Measurements from ENCODE around the gene OSBPL5. TPM values are rescaled to one million over a fixed set of nuclear protein-coding genes. Genes with fewer than 3 reads are reported as not detected.

OSBPL5 gene, protein sequence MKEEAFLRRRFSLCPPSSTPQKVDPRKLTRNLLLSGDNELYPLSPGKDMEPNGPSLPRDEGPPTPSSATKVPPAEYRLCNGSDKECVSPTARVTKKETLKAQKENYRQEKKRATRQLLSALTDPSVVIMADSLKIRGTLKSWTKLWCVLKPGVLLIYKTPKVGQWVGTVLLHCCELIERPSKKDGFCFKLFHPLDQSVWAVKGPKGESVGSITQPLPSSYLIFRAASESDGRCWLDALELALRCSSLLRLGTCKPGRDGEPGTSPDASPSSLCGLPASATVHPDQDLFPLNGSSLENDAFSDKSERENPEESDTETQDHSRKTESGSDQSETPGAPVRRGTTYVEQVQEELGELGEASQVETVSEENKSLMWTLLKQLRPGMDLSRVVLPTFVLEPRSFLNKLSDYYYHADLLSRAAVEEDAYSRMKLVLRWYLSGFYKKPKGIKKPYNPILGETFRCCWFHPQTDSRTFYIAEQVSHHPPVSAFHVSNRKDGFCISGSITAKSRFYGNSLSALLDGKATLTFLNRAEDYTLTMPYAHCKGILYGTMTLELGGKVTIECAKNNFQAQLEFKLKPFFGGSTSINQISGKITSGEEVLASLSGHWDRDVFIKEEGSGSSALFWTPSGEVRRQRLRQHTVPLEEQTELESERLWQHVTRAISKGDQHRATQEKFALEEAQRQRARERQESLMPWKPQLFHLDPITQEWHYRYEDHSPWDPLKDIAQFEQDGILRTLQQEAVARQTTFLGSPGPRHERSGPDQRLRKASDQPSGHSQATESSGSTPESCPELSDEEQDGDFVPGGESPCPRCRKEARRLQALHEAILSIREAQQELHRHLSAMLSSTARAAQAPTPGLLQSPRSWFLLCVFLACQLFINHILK
- 7.2 to 9.8 TPM (median 7.7 TPM) in 5 replicates for total RNA-seq (2022; extraction: Qiagen RNA extraction)

DNA sequence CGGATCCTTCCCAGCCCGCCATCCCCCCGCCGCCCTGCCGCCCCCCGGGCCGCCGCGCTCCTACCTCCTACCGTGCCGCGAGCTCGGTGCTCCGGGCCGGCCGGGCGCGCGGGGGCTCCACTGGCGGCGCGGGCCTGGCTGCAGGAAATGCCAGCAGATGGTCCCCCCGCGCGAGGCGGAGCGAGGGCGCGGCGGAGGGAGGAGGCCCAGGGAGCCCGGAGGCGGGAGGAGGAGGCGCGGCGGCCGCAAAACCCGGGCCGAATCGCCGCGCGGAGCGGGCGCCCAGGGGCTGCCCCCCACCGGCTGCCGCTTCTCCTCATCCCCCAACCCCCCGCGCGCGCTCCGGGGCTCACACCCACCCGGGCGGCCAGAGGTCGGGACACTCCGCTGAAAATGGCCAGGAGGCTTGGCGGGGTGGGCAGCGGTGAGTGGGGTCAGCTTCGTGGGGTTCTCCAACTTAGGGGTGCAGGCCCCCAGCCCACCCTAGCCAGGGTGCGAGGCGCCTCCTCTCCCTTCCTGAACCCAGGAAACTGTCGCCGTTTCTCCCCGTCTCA, at the start of gene OSBPL5:
OSBPL5 (minus strand) TSS at position 159 of the 554 bp plus-strand sequence. CDS start 36,162 bp downstream, outside the sequence.

DNA sequence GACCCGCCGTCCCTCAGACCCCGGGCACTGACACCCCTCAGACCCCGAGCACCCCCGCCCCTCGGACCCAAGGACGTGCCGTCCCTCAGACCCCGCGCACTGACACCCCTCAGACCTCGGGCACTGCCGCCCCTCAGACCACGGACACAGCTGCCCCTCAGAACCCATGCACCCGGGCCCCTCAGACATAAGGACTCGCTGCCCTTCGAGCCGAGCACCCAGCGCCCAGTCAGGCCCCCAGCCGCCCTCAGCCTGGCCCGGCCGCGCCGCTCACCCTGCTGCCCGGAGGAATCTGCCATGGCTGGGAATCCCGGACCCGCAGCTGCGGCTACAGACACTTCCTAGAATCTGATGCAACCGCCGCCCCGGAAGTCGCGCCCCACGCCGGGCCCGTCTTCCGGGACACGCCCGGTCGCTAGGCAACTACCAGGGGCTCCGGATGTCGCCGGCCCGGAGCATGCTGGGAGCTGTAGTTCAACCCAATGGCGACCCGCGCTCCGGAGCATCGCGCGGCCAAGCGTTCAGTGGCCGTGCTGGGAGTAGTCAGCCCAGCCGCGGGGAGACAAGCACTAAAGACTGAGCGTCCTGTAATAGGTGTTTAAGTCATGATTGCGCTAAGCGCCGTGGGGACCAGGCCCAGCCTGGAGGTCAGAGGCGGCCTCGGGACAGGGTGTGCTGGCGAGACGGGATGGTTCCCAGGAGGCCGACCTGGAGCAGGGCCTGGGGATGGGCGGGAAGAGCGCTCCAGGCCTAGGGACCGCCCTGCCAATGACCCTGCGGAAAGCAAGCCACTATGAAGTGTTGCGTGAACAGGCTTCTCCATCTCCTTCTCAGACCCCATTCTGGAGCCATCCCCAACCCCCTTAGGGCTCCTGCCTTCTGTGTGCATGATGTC, 107.8 kb downstream of the OSBPL5 start, which contains the start of gene CARS1:
CARS1 (minus strand) TSS at position 355 of the 895 bp plus-strand sequence; CDS start at position 299, 56 bp downstream.

Other genes with a start within 250 kb of the OSBPL5 start
- 86.5 to 121 TPM (median 113 TPM) in 5 replicates for gene PHLDA2, start 235.9 kb downstream of the OSBPL5 start, total RNA-seq (2022; extraction: Qiagen RNA extraction)
- gene NAP1L4, start 173.0 kb downstream of the OSBPL5 start, total RNA-seq (2022; extraction: Qiagen RNA extraction): 111 to 127 TPM (median 123 TPM) in 5 replicates
- gene CARS1, start 107.9 kb downstream of the OSBPL5 start, total RNA-seq (2022; extraction: Qiagen RNA extraction): 55.5 to 69.6 TPM (median 60.2 TPM) in 5 replicates
- gene MRGPRG, start 53.5 kb upstream of the OSBPL5 start, total RNA-seq (2022; extraction: Qiagen RNA extraction): not detected in 5 replicates
- gene MRGPRE, start 67.1 kb upstream of the OSBPL5 start, total RNA-seq (2022; extraction: Qiagen RNA extraction): not detected in 5 replicates
- gene ZNF195, start 213.8 kb upstream of the OSBPL5 start, total RNA-seq (2022; extraction: Qiagen RNA extraction): 18.6 to 24.2 TPM (median 19.4 TPM) in 5 replicates

Measured in A549 treated with Mapracorat at 1 μM for 4 hours (cell line).